OCI-LY7 (cell line): Measurements from ENCODE around the gene PDS5A. TPM values are rescaled to one million over a fixed set of nuclear protein-coding genes. Genes with fewer than 3 reads are reported as not detected.
"Not testable (repeated sequence)": the region's sequence is repeated elsewhere in the genome, so short reads cannot be mapped to it uniquely, and the experiment has no call there.

ENCODE experiments used
- BruUV-seq: library from RNA; stranded (reverse); fragments of 400-500 nt; replicated peaks from 2 replicates; lab custom pipeline; 2021; lab: Mats Ljungman, UMichigan
- CTCF ChIA-PET: fragments of 300-600 bp; sonication (Branson Sonifier 250); formaldehyde crosslinking; loops from one replicate; lab custom pipeline; 2022; ENCODE audit warnings: antibody characterized with exemption; ENCODE audit not compliant: unreplicated experiment; lab: Charles Lee
- POLR2A ChIA-PET: fragments of 300-600 bp; sonication (Branson Sonifier 250); formaldehyde crosslinking; loops from one replicate; lab custom pipeline; 2022; ENCODE audit warnings: antibody characterized with exemption; lab: Charles Lee
- DNase-seq: peaks from one replicate; pipeline ENCODE4 v3.0.0-alpha.2; 2015; ENCODE audit warnings: low spot score
- H2AFZ ChIP-seq: fragments of 200-600 bp; sonication (generic), shearing (Covaris generic); 2 replicates; pipeline ENCODE4 v1.6.1; 2014; ENCODE audit warnings: mild to moderate bottlenecking, antibody characterized with exemption, low read length, moderate library complexity
- H3K27ac ChIP-seq: fragments of 200-600 bp; sonication (generic); 2 replicates; pipeline ENCODE4 v1.5.1; 2014; ENCODE audit warnings: mixed run types, low read depth, mild to moderate bottlenecking, moderate library complexity, low read length, inconsistent platforms; ENCODE audit not compliant: poor library complexity, severe bottlenecking
- H3K36me3 ChIP-seq: fragments of 200-600 bp; sonication (generic); 2 replicates; pipeline ENCODE4 v1.6.1; 2014; ENCODE audit warnings: mild to moderate bottlenecking, antibody characterized with exemption, low read length, moderate library complexity, mixed read lengths; ENCODE audit not compliant: insufficient read depth
- H3K4me1 ChIP-seq: fragments of 200-600 bp; sonication (generic); 2 replicates; pipeline ENCODE4 v1.5.1; 2014; ENCODE audit warnings: mild to moderate bottlenecking, low read length; ENCODE audit not compliant: insufficient read depth, poor library complexity, severe bottlenecking
- H3K4me2 ChIP-seq: fragments of 200-600 bp; sonication (generic); 2 replicates; pipeline ENCODE4 v1.6.1; 2014; ENCODE audit warnings: mild to moderate bottlenecking, low read length
- H3K4me3 ChIP-seq: fragments of 200-600 bp; sonication (generic); 2 replicates; pipeline ENCODE4 v1.5.1; 2014; ENCODE audit warnings: mild to moderate bottlenecking, low read depth, low read length; ENCODE audit not compliant: poor library complexity, severe bottlenecking
- H3K79me2 ChIP-seq: fragments of 200-600 bp; sonication (generic); 2 replicates; pipeline ENCODE4 v1.6.1; 2016; ENCODE audit warnings: low read depth, mild to moderate bottlenecking, low read length, moderate library complexity, mixed read lengths; ENCODE audit not compliant: insufficient read depth
- H3K9me2 ChIP-seq: fragments of 200-600 bp; sonication (generic); 2 replicates; pipeline ENCODE4 v1.6.1; 2016; ENCODE audit warnings: mild to moderate bottlenecking, low read length, mixed read lengths; ENCODE audit not compliant: insufficient read depth
- H3K9me3 ChIP-seq: fragments of 200-600 bp; sonication (generic); 2 replicates; pipeline ENCODE4 v1.6.1; 2014; ENCODE audit warnings: mild to moderate bottlenecking, mixed run types, low read length, mixed read lengths
- H4K20me1 ChIP-seq: fragments of 200-600 bp; sonication (generic); 2 replicates; pipeline ENCODE4 v1.6.1; 2014; ENCODE audit warnings: mild to moderate bottlenecking, antibody characterized with exemption, low read length, moderate library complexity, mixed read lengths; ENCODE audit not compliant: insufficient read depth
- CTCF ChIP-seq: fragments of 200-600 bp; sonication (generic); conservative IDR thresholded peaks from 2 replicates; pipeline ENCODE4 v1.5.1; 2014; ENCODE audit warnings: mild to moderate bottlenecking, antibody characterized with exemption, low read length, moderate library complexity, mixed read lengths
- EZH2phosphoT487 ChIP-seq: fragments of 200-600 bp; sonication (generic); IDR thresholded peaks from 2 replicates; pipeline ENCODE4 v1.6.1; 2018; ENCODE audit warnings: low read depth, borderline replicate concordance, mild to moderate bottlenecking, mixed run types, antibody characterized with exemption, low read length, moderate library complexity, mixed read lengths
- intact Hi-C: fragments of 100-400 bp; cut with micrococcal nuclease; formaldehyde crosslinking; loops from one replicate; pipeline ENCODE4 v1.10.0; 2022; ENCODE audit not compliant: unreplicated experiment
- total RNA-seq, 2 experiments: library from RNA; depleted of rRNA in 1 of 2; stranded (reverse); fragments of >200 nt in 1 of 2; shearing (Covaris generic) in 1 of 2; gene quantifications; 2 replicates each; pipeline ENCODE4 v1.2.3, GENCODE V29; 2014 to 2022

PDS5A gene
- total RNA-seq, 2 experiments from 2014 or later: 69.5 to 114 TPM

DNA sequence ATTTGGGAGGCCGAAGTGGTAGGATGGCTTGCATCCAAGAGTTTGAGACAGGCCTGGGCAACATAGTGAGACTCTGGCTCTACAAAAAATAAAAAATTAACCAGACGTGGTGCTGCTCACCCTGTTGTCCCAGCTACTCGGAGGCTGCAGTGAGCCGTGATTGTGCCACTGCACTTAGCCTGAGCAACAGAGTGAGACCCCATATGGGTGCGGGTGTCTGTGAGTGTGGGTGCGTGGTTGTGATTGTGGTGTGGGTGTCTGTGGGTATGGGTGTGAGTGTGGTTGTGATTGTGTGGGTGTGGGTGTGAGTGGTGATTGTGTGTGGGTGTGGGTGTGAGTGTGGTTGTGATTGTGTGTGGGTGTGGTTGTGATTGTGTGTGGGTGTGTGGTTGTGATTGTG lies 165.2 kb downstream of the PDS5A start:
- TF ChIP-seq EZH2phosphoT487 (no peak), CTCF (no peak)
- H3K4me3 ChIP-seq: no peak overlapping the region
- ChIA-PET CTCF (no interaction called here), POLR2A (no interaction called here)
- H3K79me2 ChIP-seq: no peaks in the 10 kb centered on the region
- no peaks in the 10 kb centered on the region for H3K4me1 ChIP-seq
- H2AFZ ChIP-seq: no peak overlapping the region
- H3K27ac ChIP-seq: no peak overlapping the region
- no peak for DNase-seq
- no TSS peak for BruUV-seq
- H3K4me2 ChIP-seq: no peak overlapping the region
- H3K9me3 ChIP-seq: peaks cover 8% of the 10 kb centered on the region
- intact Hi-C loops: no loop called here
- no peaks in the 10 kb centered on the region for H3K9me2 ChIP-seq
- H3K36me3 ChIP-seq: no peaks in the 10 kb centered on the region
- no peaks in the 10 kb centered on the region for H4K20me1 ChIP-seq

GRCh38 chr4:39808231-39808749 lies 169.4 kb downstream of the PDS5A start:
- Histone ChIP-seq H3K9me3 (no peaks in the 10 kb centered on the region), H3K4me1 (no peaks in the 10 kb centered on the region), H2AFZ (no peak overlapping the region), H3K79me2 (no peaks in the 10 kb centered on the region), H4K20me1 (no peaks in the 10 kb centered on the region), H3K27ac (no peak overlapping the region), H3K9me2 (no peaks in the 10 kb centered on the region), H3K4me3 (no peak overlapping the region), H3K36me3 (no peaks in the 10 kb centered on the region), H3K4me2 (no peak overlapping the region)
- DNase-seq: peak; percentile 17
- intact Hi-C loops: no loop called here
- BruUV-seq: no TSS peak
- ChIA-PET CTCF (no interaction called here), POLR2A (interaction anchor here (0.5 to 0.7 kb wide), 3 partner anchors 14 to 260 kb away, joined by 3 to 4 read pairs (median 3); no protein-coding TSS in a partner anchor)
- TF ChIP-seq EZH2phosphoT487 (no peak), CTCF (0 out of 2 replicates have a peak, but pooled peaks have one; percentile 15)

DNA sequence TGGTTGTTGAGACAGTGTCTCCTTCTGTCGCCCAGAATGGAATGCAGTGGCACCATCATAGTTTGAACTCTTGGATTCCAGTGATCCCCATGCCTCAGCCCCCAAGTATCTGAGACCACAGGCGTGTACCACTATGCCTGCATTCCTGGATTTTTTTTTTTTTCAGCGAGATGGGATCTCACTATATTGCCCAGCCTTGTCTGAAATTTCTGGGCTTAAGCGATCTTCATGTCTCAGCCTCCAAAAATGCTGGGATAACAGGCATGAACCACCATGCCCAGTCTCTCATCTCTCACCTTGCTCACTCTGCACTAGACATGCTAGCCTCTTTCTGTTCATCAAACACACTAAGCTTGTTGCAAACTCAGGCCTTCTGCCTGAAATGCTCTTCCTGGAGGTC lies 175.7 kb downstream of the PDS5A start:
- POLR2A ChIA-PET: no interaction called here
- intact Hi-C loops: no loop called here
- no TSS peak for BruUV-seq

DNA sequence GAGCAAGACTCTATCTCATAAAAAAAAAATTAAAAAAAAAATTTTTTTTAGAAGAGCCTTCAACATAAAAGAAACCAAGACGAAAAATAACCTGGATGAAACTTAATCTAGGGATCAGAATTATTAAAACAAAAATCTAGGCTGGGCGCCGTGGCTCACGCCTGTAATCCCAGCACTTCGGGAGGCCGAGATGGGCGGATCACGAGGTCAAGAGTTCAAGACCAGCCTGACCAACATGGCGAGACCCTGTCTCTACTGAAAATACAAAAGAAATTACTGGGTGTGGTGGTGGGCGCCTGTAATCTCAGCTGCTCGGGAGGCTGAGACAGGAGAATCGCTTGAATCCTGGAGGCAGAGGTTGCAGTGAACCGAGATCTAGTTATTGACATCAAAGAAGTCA lies 184.7 kb downstream of the PDS5A start:
- H3K4me1 ChIP-seq, DNase-seq, H3K4me3 ChIP-seq, H4K20me1 ChIP-seq, H3K27ac ChIP-seq, H3K79me2 ChIP-seq, H3K36me3 ChIP-seq, H3K9me3 ChIP-seq, H3K9me2 ChIP-seq, H2AFZ ChIP-seq, CTCF ChIA-PET, H3K4me2 ChIP-seq, intact Hi-C loops, POLR2A ChIA-PET, BruUV-seq: not testable (repeated sequence)

More for the DNA sequence above, 175.7 kb downstream of the PDS5A start:
- no peaks in the 10 kb centered on the region for H3K79me2 ChIP-seq
- CTCF ChIA-PET: no interaction called here
- DNase-seq: no peak
- H4K20me1 ChIP-seq: no peaks in the 10 kb centered on the region
- no peaks in the 10 kb centered on the region for H3K36me3 ChIP-seq
- no peak overlapping the region for H3K4me2 ChIP-seq
- H3K4me3 ChIP-seq: no peak overlapping the region
- H3K4me1 ChIP-seq: no peaks in the 10 kb centered on the region
- H3K9me3 ChIP-seq: no peaks in the 10 kb centered on the region
- TF ChIP-seq EZH2phosphoT487 (no peak), CTCF (no peak)
- no peak overlapping the region for H3K27ac ChIP-seq
- H3K9me2 ChIP-seq: no peaks in the 10 kb centered on the region
- no peak overlapping the region for H2AFZ ChIP-seq
